Fibroblast of the aortic adventitia (primary cell): Measurements from ENCODE around the gene UTRN. TPM values are rescaled to one million over a fixed set of nuclear protein-coding genes. Genes with fewer than 3 reads are reported as not detected.

Experiments
- DNase-seq: peaks from one replicate; pipeline ENCODE4 v3.0.0-alpha.2; 2010; ENCODE audit warnings: low read depth
- H3K4me3 ChIP-seq: 2 replicates; pipeline ENCODE4 v1.5.1; 2011; ENCODE audit warnings: low read depth, mild to moderate bottlenecking, control low read depth, low read length, moderate library complexity
- total RNA-seq: library from RNA; depleted of rRNA; stranded (reverse); fragments of >200 nt; gene quantifications from 2 replicates; pipeline ENCODE4 v1.2.3, GENCODE V29; 2012; ENCODE audit warnings: low replicate concordance
- TF ChIP-seq, protein P1 (sequence below): IDR thresholded peaks from 2 replicates; pipeline ENCODE4 v1.5.1; 2011; ENCODE audit warnings: mild to moderate bottlenecking, low read length, control low read depth, inconsistent platforms; ENCODE audit not compliant: insufficient read depth

UTRN gene
- total RNA-seq, 1 donor = 211 TPM

DNA sequence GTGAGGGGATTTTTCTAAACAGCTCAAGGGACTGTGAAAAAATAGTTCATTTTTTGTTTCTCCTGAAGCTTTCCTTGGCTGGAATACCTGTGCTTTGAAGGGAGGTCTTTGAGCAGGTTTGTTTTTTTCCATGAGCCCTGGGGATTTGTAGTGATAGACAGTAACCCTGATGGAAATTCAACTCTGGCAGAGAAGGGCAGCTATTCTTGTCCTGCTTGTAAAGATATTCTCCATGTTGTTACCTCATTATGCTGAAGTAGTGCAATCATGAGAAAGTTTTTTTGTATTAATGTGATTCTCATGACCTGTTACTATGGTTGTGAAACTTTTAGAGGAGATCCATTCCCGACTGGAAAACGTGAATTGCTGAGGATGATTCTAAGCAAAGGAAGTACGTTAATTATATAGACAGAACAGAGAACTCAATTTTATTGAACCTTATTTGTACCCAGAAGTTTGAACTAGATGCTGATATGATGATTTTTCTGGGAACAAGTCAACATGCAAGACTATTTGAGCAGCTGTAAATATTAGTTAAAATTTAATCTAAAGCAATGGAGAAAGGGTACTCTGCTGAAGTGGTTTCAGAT is 12.5 kb downstream of the UTRN start:
- no peak overlapping the region for H3K4me3 ChIP-seq
- no peak for DNase-seq
- TF ChIP-seq, protein P1, sequence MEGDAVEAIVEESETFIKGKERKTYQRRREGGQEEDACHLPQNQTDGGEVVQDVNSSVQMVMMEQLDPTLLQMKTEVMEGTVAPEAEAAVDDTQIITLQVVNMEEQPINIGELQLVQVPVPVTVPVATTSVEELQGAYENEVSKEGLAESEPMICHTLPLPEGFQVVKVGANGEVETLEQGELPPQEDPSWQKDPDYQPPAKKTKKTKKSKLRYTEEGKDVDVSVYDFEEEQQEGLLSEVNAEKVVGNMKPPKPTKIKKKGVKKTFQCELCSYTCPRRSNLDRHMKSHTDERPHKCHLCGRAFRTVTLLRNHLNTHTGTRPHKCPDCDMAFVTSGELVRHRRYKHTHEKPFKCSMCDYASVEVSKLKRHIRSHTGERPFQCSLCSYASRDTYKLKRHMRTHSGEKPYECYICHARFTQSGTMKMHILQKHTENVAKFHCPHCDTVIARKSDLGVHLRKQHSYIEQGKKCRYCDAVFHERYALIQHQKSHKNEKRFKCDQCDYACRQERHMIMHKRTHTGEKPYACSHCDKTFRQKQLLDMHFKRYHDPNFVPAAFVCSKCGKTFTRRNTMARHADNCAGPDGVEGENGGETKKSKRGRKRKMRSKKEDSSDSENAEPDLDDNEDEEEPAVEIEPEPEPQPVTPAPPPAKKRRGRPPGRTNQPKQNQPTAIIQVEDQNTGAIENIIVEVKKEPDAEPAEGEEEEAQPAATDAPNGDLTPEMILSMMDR = no peak

DNA sequence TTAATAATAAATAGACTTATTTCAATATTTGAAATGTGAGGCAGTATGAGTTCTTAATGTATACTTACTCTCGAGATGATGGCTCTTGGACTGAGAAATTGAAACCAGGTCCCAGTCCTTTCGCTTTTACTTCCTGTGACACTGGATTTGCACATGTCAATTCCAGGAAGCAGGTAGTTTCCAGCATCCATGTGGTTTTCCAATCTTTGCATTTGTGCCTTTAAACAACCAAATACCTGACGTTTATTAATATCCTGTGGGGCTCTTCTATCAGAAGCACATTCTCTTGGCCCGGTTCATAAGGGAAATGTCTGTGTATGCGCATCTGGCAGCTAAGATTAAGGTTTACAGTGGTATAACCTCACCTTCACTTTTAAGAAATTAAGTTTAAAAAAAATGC is 13.1 kb downstream of the UTRN start:
- H3K4me3 ChIP-seq = no peak overlapping the region
- no peak for DNase-seq
- TF ChIP-seq, protein P1 = no peak

DNA sequence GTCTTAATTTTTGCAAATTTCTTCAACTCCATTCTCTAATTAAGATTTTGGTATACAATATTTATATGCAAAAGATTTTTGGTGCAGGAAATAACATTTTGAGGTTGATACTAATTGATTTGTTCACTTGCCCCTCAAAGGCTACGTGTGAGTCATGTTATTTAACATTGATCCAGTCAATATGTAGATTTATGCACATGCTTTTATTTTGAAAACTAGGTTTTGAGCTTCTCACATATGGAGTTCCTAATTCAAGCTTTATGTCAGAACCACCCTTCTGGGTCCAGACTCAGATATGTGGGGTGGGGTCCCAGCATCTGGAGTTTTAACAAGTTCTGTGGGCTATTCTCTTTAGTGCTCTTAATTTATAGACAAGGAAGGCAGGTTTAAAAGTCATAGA is 13.8 kb downstream of the UTRN start:
- TF ChIP-seq, protein P1 = no peak
- no peak for DNase-seq
- H3K4me3 ChIP-seq = no peak overlapping the region

DNA sequence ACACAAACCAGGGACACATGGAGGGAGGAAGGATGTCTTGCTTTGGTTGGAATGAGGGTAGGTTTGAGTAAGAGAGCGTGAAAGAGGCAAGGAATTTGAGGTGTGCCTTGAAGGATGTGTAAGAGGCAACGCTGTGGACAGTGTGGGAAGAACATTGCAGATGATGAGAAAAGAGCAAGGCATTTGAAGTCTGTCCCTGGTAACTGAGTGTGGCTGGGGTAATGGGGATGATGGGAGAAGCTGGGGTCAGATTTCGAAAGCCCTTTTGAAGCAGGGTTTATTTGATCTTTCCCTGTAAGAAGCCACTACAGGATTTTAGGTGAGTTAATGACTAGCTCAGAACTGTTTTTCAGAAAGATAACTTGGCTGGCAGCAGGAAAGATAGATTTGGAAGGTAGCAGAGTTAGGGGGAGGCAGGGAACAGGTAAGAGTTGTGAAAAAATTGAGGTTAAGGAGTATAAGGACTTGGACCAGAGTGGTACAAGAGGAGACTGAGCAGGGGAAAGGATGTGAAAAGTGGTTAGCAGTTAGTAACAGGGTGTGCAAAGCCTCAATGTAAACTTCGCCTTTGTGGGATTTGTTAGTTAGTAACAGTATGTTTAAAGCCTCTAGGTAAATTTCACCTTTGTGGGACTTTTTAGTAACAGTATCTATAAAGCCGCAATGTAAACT is 17.7 kb downstream of the UTRN start:
- no peak overlapping the region for H3K4me3 ChIP-seq
- DNase-seq = no peak
- TF ChIP-seq, protein P1 = no peak

DNA sequence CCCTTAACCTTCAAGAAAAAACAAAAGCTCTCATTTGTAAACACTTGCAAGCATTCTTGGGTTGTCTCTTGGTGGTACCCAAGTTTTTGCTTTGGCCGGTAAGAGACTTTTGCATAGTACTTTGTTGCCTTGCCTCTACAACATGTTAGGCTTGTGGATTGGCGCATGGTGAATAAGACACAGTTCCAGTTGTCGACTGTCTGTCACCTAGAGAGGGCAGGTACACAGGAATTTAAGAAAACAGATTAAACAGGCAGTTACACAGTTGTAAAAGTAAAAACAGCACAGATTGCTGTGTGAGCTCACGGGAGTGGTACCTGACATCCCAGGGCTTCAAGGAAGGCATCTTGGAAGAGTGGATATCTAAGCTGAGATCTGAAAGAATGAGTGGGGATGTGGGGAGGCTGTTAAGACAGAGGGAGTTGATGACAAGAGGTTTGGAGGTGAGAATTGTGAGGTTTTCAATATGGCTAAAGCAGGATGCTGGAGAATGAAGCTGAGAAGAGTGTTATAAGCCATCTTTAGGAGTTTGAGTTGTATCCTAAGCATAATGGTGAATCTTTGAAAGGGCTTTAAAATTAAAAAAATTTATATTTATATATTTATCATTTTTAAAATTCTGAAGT is 19.2 kb downstream of the UTRN start:
- DNase-seq = no peak
- H3K4me3 ChIP-seq = no peak overlapping the region
- TF ChIP-seq, protein P1 = no peak

DNA sequence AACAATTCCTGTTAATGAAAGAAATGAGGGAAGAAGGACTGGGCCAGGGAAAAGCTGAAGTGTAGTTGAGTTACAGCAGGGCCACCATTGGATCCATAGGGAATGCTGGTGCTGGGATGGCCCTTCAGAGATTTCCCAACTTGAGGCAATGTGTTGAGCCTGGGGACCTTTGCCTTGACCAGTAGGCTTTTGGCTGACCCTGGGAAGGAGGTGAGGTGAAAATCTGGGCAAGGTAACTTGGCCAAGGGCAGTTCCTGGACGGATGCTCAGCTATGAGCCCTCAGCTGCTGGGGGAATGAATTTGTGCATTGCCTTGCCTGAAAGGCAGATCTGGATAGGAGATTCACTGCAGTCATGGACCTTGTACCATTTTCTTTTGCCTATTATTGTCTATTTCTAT is 20.4 kb downstream of the UTRN start:
- no peak overlapping the region for H3K4me3 ChIP-seq
- TF ChIP-seq, protein P1 = no peak
- no peak for DNase-seq
